GM12878 (cell line): ENCODE measurements around the gene SLC22A4. TPM values are rescaled to one million over a fixed set of nuclear protein-coding genes. Genes with fewer than 3 reads are reported as not detected.

ENCODE experiments used
- ATF3 ChIP-seq: IDR thresholded peaks from 2 replicates; pipeline ENCODE4 v1.6.1; 2011; ENCODE audit warnings: low read depth, mild to moderate bottlenecking, low read length, moderate library complexity, borderline replicate concordance; ENCODE audit errors: extremely low read depth
- ATF7 ChIP-seq: fragments of 450-650 bp; IDR thresholded peaks from 2 replicates; pipeline ENCODE4 v1.6.1; 2016; ENCODE audit warnings: low read depth, mild to moderate bottlenecking
- CBX3 ChIP-seq: fragments of 200-600 bp; sonication (generic); IDR thresholded peaks from 2 replicates; pipeline ENCODE4 v1.6.1; 2016; ENCODE audit warnings: low read depth, borderline replicate concordance
- FOXM1 ChIP-seq: IDR thresholded peaks from 2 replicates; pipeline ENCODE4 v1.6.1; 2012; ENCODE audit warnings: low read depth, mild to moderate bottlenecking, inconsistent platforms, low read length, moderate library complexity
- HCFC1 ChIP-seq: fragments of 150-350 bp; IDR thresholded peaks from 2 replicates; pipeline ENCODE4 v1.6.1; 2014; ENCODE audit warnings: low read length
- NR2C2 ChIP-seq: IDR thresholded peaks from 2 replicates; pipeline ENCODE4 v1.6.1; 2011; ENCODE audit warnings: borderline replicate concordance, low read depth; ENCODE audit not compliant: control insufficient read depth, insufficient read length
- NR2F1 ChIP-seq: fragments of 450-650 bp; conservative IDR thresholded peaks from 2 replicates; pipeline ENCODE4 v1.6.1; 2017; ENCODE audit warnings: mild to moderate bottlenecking
- NRF1 ChIP-seq: conservative IDR thresholded peaks from 2 replicates; pipeline ENCODE4 v1.6.1; 2011; ENCODE audit warnings: mild to moderate bottlenecking, low read depth, low read length, improper control_type of control experiment
- RAD51 ChIP-seq: fragments of 450-650 bp; IDR thresholded peaks from 2 replicates; pipeline ENCODE4 v1.6.1; 2016; ENCODE audit warnings: moderate library complexity, mild to moderate bottlenecking, inconsistent platforms
- RB1 ChIP-seq: fragments of 450-650 bp; formaldehyde crosslinking; IDR thresholded peaks from 2 replicates; pipeline ENCODE4 v1.6.1; 2017; ENCODE audit warnings: mild to moderate bottlenecking, borderline replicate concordance
- RCOR1 ChIP-seq: conservative IDR thresholded peaks from 2 replicates; pipeline ENCODE4 v1.6.1; 2012; ENCODE audit warnings: low read depth, low read length, improper control_type of control experiment
- RUNX3 ChIP-seq: IDR thresholded peaks from 2 replicates; pipeline ENCODE4 v1.6.1; 2012; ENCODE audit warnings: low read length, inconsistent platforms
- SKIL ChIP-seq: fragments of 450-650 bp; IDR thresholded peaks from 2 replicates; pipeline ENCODE4 v1.6.1; 2017; ENCODE audit warnings: mild to moderate bottlenecking, low read depth, inconsistent platforms; ENCODE audit not compliant: poor library complexity, severe bottlenecking
- SUPT20H ChIP-seq: IDR thresholded peaks from 2 replicates; pipeline ENCODE4 v1.6.1; 2011; ENCODE audit warnings: low read depth, mild to moderate bottlenecking, low read length, moderate library complexity, borderline replicate concordance; ENCODE audit not compliant: control insufficient read depth
- SUZ12 ChIP-seq: fragments of 200-600 bp; sonication (generic); IDR thresholded peaks from one replicate; pipeline ENCODE4 v1.6.1; 2018; ENCODE audit warnings: antibody characterized with exemption, mild to moderate bottlenecking; ENCODE audit not compliant: unreplicated experiment
- TBL1XR1 ChIP-seq: IDR thresholded peaks from 2 replicates; pipeline ENCODE4 v1.6.1; 2012; ENCODE audit warnings: low read depth, low read length, improper control_type of control experiment
- ZNF207 ChIP-seq: fragments of 450-650 bp; IDR thresholded peaks from 2 replicates; pipeline ENCODE4 v1.6.1; 2014; ENCODE audit warnings: antibody characterized with exemption, mild to moderate bottlenecking, borderline replicate concordance
- ZSCAN29 ChIP-seq: fragments of 450-650 bp; IDR thresholded peaks from 2 replicates; pipeline ENCODE4 v1.6.1; 2017; ENCODE audit warnings: mild to moderate bottlenecking, moderate library complexity
- polyA plus RNA-seq, 11 experiments: library from polyadenylated mRNA; depleted of rRNA in 4 of 11; unstranded in 6 of 11; stranded (reverse) in 5 of 11; fragments of >200 nt; fragmentation: Nextera tagmentation in 4 of 11; fragmentation: Illumina TruSeq in 1 of 11; extraction: Ambion mirVana in 4 of 11; extraction: Trizol in 1 of 11; gene quantifications; 1 replicate in 1 of 11; 2 replicates in 10 of 11; pipeline versions ENCODE4 v1.2.1 to v1.2.3, GENCODE V29; 2011 to 2016; ENCODE audit warnings: inconsistent platforms in 2 of 11, missing spikeins in 2 of 11, low read depth in 1 of 11
- total RNA-seq, 4 experiments: library from RNA; depleted of rRNA in 3 of 4; stranded (reverse); fragments of >200 nt in 3 of 4; fragmentation: Illumina TruSeq in 1 of 4; extraction: Trizol in 1 of 4; gene quantifications; 2 replicates each; pipeline versions ENCODE4 v1.2.1 to v1.2.3, GENCODE V29; 2013 to 2021
- TF ChIP-seq, protein P1 (sequence below), 3 experiments: IDR thresholded peaks in 2 of 3; conservative IDR thresholded peaks in 1 of 3; 2 replicates each; pipeline ENCODE4 v1.5.1; 2011; ENCODE audit warnings: low read depth in 3 of 3, low read length in 3 of 3, mild to moderate bottlenecking in 3 of 3, control low read depth in 2 of 3, moderate library complexity in 2 of 3, inconsistent platforms in 1 of 3, mixed read lengths in 1 of 3; ENCODE audit not compliant: control insufficient read depth in 2 of 3, insufficient read depth in 1 of 3; ENCODE audit errors: extremely low read depth in 1 of 3
- TF ChIP-seq, protein P2 (sequence below): fragments of 450-650 bp; IDR thresholded peaks from 2 replicates; pipeline ENCODE4 v1.6.1; 2016; ENCODE audit warnings: mild to moderate bottlenecking
- TF ChIP-seq, protein P3 (sequence below): IDR thresholded peaks from 2 replicates; pipeline ENCODE4 v1.6.1; 2012; ENCODE audit warnings: low read length, inconsistent platforms
- TF ChIP-seq, protein P4 (sequence below): IDR thresholded peaks from 2 replicates; pipeline ENCODE4 v1.6.1; 2012; ENCODE audit warnings: low read depth, low read length, improper control_type of control experiment

The SLC22A4 gene
- total and polyA plus RNA-seq, 10 of the 15 experiments (the other 5 are each of a cell fraction or from before 2014, with no cell fraction given): 0.04 to 0.61 (median 0.10) TPM; not detected in 2

- TF ChIP-seq ATF7 (no peak), CBX3 (no peak), RCOR1 (no peak), FOXM1 (no peak), SKIL (no peak), ZSCAN29 (0 out of 2 replicates have a peak, but pooled peaks have one; percentile 25), SUPT20H (no peak), RUNX3 (no peak), NR2F1 (no peak; the same call in 1 of the 2 replicates), ZNF207 (no peak), HCFC1 (no peak), NRF1 (peak; percentile 43; the same call in 1 of the 2 replicates), ATF3 (no peak), NR2C2 (no peak), SUZ12 (no peak), TBL1XR1 (no peak), RAD51 (no peak), RB1 (peak; percentile 65; the same call in 1 of the 2 replicates)
- TF ChIP-seq, protein P1, sequence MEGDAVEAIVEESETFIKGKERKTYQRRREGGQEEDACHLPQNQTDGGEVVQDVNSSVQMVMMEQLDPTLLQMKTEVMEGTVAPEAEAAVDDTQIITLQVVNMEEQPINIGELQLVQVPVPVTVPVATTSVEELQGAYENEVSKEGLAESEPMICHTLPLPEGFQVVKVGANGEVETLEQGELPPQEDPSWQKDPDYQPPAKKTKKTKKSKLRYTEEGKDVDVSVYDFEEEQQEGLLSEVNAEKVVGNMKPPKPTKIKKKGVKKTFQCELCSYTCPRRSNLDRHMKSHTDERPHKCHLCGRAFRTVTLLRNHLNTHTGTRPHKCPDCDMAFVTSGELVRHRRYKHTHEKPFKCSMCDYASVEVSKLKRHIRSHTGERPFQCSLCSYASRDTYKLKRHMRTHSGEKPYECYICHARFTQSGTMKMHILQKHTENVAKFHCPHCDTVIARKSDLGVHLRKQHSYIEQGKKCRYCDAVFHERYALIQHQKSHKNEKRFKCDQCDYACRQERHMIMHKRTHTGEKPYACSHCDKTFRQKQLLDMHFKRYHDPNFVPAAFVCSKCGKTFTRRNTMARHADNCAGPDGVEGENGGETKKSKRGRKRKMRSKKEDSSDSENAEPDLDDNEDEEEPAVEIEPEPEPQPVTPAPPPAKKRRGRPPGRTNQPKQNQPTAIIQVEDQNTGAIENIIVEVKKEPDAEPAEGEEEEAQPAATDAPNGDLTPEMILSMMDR (IDR thresholded peaks at IDR 0.05 in 2 of 3, conservative IDR thresholded peaks at IDR 0.05 in 1 of 3; ENCODE audit: control insufficient read depth in 2 of 3, extremely low read depth in 1 of 3, insufficient read depth in 1 of 3, low read depth in 3 of 3, low read length in 3 of 3): no peak
- TF ChIP-seq, protein P2, sequence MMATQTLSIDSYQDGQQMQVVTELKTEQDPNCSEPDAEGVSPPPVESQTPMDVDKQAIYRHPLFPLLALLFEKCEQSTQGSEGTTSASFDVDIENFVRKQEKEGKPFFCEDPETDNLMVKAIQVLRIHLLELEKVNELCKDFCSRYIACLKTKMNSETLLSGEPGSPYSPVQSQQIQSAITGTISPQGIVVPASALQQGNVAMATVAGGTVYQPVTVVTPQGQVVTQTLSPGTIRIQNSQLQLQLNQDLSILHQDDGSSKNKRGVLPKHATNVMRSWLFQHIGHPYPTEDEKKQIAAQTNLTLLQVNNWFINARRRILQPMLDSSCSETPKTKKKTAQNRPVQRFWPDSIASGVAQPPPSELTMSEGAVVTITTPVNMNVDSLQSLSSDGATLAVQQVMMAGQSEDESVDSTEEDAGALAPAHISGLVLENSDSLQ: no peak
- TF ChIP-seq, protein P3, sequence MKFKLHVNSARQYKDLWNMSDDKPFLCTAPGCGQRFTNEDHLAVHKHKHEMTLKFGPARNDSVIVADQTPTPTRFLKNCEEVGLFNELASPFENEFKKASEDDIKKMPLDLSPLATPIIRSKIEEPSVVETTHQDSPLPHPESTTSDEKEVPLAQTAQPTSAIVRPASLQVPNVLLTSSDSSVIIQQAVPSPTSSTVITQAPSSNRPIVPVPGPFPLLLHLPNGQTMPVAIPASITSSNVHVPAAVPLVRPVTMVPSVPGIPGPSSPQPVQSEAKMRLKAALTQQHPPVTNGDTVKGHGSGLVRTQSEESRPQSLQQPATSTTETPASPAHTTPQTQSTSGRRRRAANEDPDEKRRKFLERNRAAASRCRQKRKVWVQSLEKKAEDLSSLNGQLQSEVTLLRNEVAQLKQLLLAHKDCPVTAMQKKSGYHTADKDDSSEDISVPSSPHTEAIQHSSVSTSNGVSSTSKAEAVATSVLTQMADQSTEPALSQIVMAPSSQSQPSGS: no peak
- TF ChIP-seq, protein P4, sequence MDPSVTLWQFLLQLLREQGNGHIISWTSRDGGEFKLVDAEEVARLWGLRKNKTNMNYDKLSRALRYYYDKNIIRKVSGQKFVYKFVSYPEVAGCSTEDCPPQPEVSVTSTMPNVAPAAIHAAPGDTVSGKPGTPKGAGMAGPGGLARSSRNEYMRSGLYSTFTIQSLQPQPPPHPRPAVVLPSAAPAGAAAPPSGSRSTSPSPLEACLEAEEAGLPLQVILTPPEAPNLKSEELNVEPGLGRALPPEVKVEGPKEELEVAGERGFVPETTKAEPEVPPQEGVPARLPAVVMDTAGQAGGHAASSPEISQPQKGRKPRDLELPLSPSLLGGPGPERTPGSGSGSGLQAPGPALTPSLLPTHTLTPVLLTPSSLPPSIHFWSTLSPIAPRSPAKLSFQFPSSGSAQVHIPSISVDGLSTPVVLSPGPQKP: no peak
These were observed 75.4 kb downstream of the SLC22A4 start, which contains the start of gene SLC22A5 (continued) for GRCh38 chr5:132369474-132370180.
